WTC11 (cell line): ENCODE measurements around the gene PIEZO1. TPM values are rescaled to one million over a fixed set of nuclear protein-coding genes. Genes with fewer than 3 reads are reported as not detected.

Experiments
- ATAC-seq: fragments of 200-7000 bp; cut with Tn5 transposase; 2 replicates; pipeline ENCODE4 v1.10.0; 2021; ENCODE audit warnings: mild to moderate bottlenecking, moderate library complexity
- CTCF ChIA-PET: fragments of 300-600 bp; sonication (Branson Sonifier 250); formaldehyde crosslinking; loops from one replicate; lab custom pipeline; 2021; ENCODE audit warnings: antibody characterized with exemption; lab: Charles Lee
- POLR2A ChIA-PET: fragments of 350-600 bp; sonication (Branson Sonifier 250); formaldehyde crosslinking; loops from one replicate; lab custom pipeline; 2021; ENCODE audit warnings: antibody characterized with exemption; lab: Charles Lee
- DNase-seq: peaks from one replicate; pipeline ENCODE4 v3.0.0; 2021; ENCODE audit warnings: low spot score
- H3K27ac Mint-ChIP-seq: 2 replicates; pipeline ENCODE4 v1.8.0; 2021; ENCODE audit warnings: mixed read lengths
- H3K27me3 Mint-ChIP-seq: 2 replicates; pipeline ENCODE4 v1.8.0; 2021; ENCODE audit warnings: low read depth, mild to moderate bottlenecking, moderate library complexity, mixed read lengths
- H3K36me3 Mint-ChIP-seq: 2 replicates; pipeline ENCODE4 v1.8.0; 2021; ENCODE audit warnings: mixed read lengths
- H3K4me1 Mint-ChIP-seq: 2 replicates; pipeline ENCODE4 v1.8.0; 2022; ENCODE audit warnings: mixed read lengths
- H3K4me3 Mint-ChIP-seq: 2 replicates; pipeline ENCODE4 v1.8.0; 2021; ENCODE audit warnings: mild to moderate bottlenecking, moderate library complexity, mixed read lengths
- H3K9me3 Mint-ChIP-seq: 2 replicates; pipeline ENCODE4 v1.8.0; 2021; ENCODE audit warnings: mixed read lengths
- ATF1 ChIP-seq: sonication (generic); formaldehyde crosslinking; IDR thresholded peaks from 2 replicates; pipeline ENCODE4 v1.8.1; 2023; ENCODE audit warnings: mild to moderate bottlenecking, moderate library complexity, missing genetic modification reagents
- ELF4 ChIP-seq: sonication (generic); formaldehyde crosslinking; IDR thresholded peaks from 2 replicates; pipeline ENCODE4 v1.8.1; 2022; ENCODE audit warnings: low read depth, mild to moderate bottlenecking, moderate library complexity, missing genetic modification reagents
- GRHL2 ChIP-seq: fragments of 250-450 bp; sonication (Bioruptor Pico); IDR thresholded peaks from 2 replicates; pipeline ENCODE4 v1.8.0; 2022; ENCODE audit warnings: mild to moderate bottlenecking, moderate library complexity; ENCODE audit not compliant: insufficient replicate concordance, severe bottlenecking
- NFYB ChIP-seq: sonication (generic); formaldehyde crosslinking; conservative IDR thresholded peaks from 2 replicates; pipeline ENCODE4 v1.8.0; 2022; ENCODE audit warnings: low read depth, missing genetic modification reagents
- NR2C2 ChIP-seq: sonication (generic); formaldehyde crosslinking; IDR thresholded peaks from 2 replicates; pipeline ENCODE4 v1.8.0; 2022; ENCODE audit warnings: mild to moderate bottlenecking, missing genetic modification reagents
- SP1 ChIP-seq: sonication (generic); formaldehyde crosslinking; conservative IDR thresholded peaks from 2 replicates; pipeline ENCODE4 v1.8.1; 2022; ENCODE audit warnings: missing genetic modification reagents
- TEAD1 ChIP-seq: sonication (generic); formaldehyde crosslinking; IDR thresholded peaks from 2 replicates; pipeline ENCODE4 v1.8.0; 2022; ENCODE audit warnings: mild to moderate bottlenecking, missing genetic modification reagents
- TP53 ChIP-seq: sonication (generic); formaldehyde crosslinking; IDR thresholded peaks from 2 replicates; pipeline ENCODE4 v1.8.1; 2023; ENCODE audit warnings: mild to moderate bottlenecking, missing genetic modification reagents
- ZNF396 ChIP-seq: fragments of 250-450 bp; sonication (Bioruptor Pico); IDR thresholded peaks from 2 replicates; pipeline ENCODE4 v1.8.0; 2021; ENCODE audit warnings: mild to moderate bottlenecking, moderate library complexity, borderline replicate concordance
- ZNF671 ChIP-seq: fragments of 250-450 bp; sonication (Bioruptor Pico); IDR thresholded peaks from 2 replicates; pipeline ENCODE4 v1.8.0; 2021; ENCODE audit warnings: mild to moderate bottlenecking
- total RNA-seq: library from RNA; stranded (reverse); gene quantifications from 3 replicates; pipeline ENCODE4 v1.2.3, GENCODE V29; 2021
- TF ChIP-seq, protein P1 (sequence below): sonication (generic); formaldehyde crosslinking; IDR thresholded peaks from 2 replicates; pipeline ENCODE4 v1.8.1; 2022; ENCODE audit warnings: low read depth, missing genetic modification reagents, borderline replicate concordance
- TF ChIP-seq, protein P2 (sequence below): sonication (generic); formaldehyde crosslinking; conservative IDR thresholded peaks from 2 replicates; pipeline ENCODE4 v1.8.1; 2022; ENCODE audit warnings: mild to moderate bottlenecking, missing genetic modification reagents
- TF ChIP-seq, protein P3 (sequence below): fragments of 250-450 bp; sonication (Bioruptor Pico); IDR thresholded peaks from 2 replicates; pipeline ENCODE4 v1.9.0; 2021; ENCODE audit warnings: mild to moderate bottlenecking
- TF ChIP-seq, protein P4 (sequence below): sonication (generic); formaldehyde crosslinking; IDR thresholded peaks from 2 replicates; pipeline ENCODE4 v1.8.0; 2023; ENCODE audit warnings: missing genetic modification reagents
- TF ChIP-seq, protein P5 (sequence below): fragments of 250-450 bp; sonication (Bioruptor Pico); IDR thresholded peaks from 2 replicates; pipeline ENCODE4 v1.9.0; 2021; ENCODE audit warnings: mild to moderate bottlenecking, borderline replicate concordance

Gene PIEZO1
- total RNA-seq, 1 experiment from 2014 or later, result 71.3 TPM

DNA sequence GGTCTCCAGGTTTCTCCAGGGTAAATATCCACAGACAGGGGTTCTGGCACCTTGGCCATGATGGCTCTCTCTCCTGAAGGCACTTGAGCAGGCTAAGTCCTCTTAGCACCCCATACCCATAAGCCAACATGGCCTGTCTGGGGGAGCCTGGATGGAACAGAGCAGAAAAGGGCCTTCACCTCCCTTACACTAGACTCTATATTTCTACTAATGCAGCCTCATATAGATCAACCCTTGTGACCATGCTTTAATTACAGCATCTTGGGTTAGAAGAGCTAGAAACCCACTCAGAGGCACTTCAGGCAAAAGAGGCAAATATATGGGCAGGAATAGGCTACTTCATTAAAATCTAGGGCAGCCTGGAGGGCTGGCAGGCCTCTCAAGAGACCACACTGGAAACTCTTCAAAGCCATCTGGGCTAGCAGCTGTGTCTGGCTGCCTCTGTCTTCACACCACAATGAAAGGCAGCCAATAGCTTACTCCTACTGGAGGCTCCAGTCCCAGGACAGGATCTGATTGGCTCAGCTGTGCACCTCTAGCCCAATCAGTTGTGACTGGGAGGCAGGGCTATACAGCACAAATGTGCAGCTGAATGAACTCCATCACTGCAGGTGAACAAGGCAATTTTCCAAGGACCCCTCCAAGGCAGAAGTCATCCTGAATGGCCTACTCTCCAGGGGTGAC lies 13.9 kb upstream of the PIEZO1 start:
- Mint-ChIP-seq H3K27me3 (no peaks in the 10 kb centered on the region), H3K27ac (no peak overlapping the region), H3K4me1 (no peaks in the 10 kb centered on the region), H3K36me3 (no peaks in the 10 kb centered on the region), H3K9me3 (no peaks in the 10 kb centered on the region), H3K4me3 (no peak overlapping the region)
- POLR2A ChIA-PET, result no interaction called here
- CTCF ChIA-PET, result interaction anchor here (0.5 to 3.7 kb wide), 4 partner anchors 12 to 62 kb away, joined by 3 to 31 read pairs (median 6); no protein-coding TSS in a partner anchor
- ATAC-seq (peak; percentile 21), DNase-seq (no peak)
- TF ChIP-seq SP1 (no peak), TP53 (CRISPR knock-in tag) (no peak), ZNF396 (no peak), NFYB (peak; percentile 64)
- TF ChIP-seq, protein P1, sequence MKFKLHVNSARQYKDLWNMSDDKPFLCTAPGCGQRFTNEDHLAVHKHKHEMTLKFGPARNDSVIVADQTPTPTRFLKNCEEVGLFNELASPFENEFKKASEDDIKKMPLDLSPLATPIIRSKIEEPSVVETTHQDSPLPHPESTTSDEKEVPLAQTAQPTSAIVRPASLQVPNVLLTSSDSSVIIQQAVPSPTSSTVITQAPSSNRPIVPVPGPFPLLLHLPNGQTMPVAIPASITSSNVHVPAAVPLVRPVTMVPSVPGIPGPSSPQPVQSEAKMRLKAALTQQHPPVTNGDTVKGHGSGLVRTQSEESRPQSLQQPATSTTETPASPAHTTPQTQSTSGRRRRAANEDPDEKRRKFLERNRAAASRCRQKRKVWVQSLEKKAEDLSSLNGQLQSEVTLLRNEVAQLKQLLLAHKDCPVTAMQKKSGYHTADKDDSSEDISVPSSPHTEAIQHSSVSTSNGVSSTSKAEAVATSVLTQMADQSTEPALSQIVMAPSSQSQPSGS (CRISPR knock-in tag), result no peak

DNA sequence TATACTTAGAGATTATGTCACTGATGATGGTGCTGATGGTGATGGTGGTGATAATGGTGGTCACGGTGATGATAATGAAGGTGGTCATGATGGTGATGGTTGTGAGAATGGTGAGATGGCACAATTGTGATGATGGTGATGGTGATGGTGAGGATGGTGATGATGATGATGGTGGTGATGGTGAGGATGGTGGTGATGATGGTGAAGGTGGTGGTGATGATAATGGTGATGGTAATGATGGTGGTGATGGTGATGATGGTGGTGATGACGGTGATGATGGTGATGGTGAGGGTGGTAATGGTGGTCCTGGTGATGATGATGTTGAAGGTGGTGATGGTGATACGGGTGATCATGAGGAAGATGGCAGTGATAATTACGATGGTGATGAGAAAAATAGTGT lies 13.1 kb upstream of the PIEZO1 start:
- no peaks in the 10 kb centered on the region for H3K27me3 Mint-ChIP-seq
- POLR2A ChIA-PET, result no interaction called here
- H3K27ac Mint-ChIP-seq, result no peak overlapping the region
- peaks cover 2% of the 10 kb centered on the region; the same call in 1 of the 2 replicates for H3K4me1 Mint-ChIP-seq
- H3K9me3 Mint-ChIP-seq, result no peaks in the 10 kb centered on the region
- CTCF ChIA-PET, result interaction anchor here (1.1 kb wide), 1 partner anchor 14 kb away, joined by 4 read pairs; no protein-coding TSS in a partner anchor
- no peak for ATAC-seq
- H3K4me3 Mint-ChIP-seq, result no peak overlapping the region
- no peaks in the 10 kb centered on the region for H3K36me3 Mint-ChIP-seq
- TF ChIP-seq, protein P2, sequence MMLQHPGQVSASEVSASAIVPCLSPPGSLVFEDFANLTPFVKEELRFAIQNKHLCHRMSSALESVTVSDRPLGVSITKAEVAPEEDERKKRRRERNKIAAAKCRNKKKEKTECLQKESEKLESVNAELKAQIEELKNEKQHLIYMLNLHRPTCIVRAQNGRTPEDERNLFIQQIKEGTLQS, result no peak
- TF ChIP-seq, protein P3, sequence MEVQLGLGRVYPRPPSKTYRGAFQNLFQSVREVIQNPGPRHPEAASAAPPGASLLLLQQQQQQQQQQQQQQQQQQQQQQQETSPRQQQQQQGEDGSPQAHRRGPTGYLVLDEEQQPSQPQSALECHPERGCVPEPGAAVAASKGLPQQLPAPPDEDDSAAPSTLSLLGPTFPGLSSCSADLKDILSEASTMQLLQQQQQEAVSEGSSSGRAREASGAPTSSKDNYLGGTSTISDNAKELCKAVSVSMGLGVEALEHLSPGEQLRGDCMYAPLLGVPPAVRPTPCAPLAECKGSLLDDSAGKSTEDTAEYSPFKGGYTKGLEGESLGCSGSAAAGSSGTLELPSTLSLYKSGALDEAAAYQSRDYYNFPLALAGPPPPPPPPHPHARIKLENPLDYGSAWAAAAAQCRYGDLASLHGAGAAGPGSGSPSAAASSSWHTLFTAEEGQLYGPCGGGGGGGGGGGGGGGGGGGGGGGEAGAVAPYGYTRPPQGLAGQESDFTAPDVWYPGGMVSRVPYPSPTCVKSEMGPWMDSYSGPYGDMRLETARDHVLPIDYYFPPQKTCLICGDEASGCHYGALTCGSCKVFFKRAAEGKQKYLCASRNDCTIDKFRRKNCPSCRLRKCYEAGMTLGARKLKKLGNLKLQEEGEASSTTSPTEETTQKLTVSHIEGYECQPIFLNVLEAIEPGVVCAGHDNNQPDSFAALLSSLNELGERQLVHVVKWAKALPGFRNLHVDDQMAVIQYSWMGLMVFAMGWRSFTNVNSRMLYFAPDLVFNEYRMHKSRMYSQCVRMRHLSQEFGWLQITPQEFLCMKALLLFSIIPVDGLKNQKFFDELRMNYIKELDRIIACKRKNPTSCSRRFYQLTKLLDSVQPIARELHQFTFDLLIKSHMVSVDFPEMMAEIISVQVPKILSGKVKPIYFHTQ (CRISPR knock-in tag), result no peak
- TF ChIP-seq, protein P4, sequence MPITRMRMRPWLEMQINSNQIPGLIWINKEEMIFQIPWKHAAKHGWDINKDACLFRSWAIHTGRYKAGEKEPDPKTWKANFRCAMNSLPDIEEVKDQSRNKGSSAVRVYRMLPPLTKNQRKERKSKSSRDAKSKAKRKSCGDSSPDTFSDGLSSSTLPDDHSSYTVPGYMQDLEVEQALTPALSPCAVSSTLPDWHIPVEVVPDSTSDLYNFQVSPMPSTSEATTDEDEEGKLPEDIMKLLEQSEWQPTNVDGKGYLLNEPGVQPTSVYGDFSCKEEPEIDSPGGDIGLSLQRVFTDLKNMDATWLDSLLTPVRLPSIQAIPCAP, result no peak
- TF ChIP-seq NFYB (no peak), ELF4 (CRISPR knock-in tag) (no peak), NR2C2 (CRISPR knock-in tag) (no peak), ZNF671 (CRISPR knock-in tag) (no peak), ATF1 (CRISPR knock-in tag) (no peak), TEAD1 (CRISPR knock-in tag) (no peak), GRHL2 (no peak)
- TF ChIP-seq, protein P5, sequence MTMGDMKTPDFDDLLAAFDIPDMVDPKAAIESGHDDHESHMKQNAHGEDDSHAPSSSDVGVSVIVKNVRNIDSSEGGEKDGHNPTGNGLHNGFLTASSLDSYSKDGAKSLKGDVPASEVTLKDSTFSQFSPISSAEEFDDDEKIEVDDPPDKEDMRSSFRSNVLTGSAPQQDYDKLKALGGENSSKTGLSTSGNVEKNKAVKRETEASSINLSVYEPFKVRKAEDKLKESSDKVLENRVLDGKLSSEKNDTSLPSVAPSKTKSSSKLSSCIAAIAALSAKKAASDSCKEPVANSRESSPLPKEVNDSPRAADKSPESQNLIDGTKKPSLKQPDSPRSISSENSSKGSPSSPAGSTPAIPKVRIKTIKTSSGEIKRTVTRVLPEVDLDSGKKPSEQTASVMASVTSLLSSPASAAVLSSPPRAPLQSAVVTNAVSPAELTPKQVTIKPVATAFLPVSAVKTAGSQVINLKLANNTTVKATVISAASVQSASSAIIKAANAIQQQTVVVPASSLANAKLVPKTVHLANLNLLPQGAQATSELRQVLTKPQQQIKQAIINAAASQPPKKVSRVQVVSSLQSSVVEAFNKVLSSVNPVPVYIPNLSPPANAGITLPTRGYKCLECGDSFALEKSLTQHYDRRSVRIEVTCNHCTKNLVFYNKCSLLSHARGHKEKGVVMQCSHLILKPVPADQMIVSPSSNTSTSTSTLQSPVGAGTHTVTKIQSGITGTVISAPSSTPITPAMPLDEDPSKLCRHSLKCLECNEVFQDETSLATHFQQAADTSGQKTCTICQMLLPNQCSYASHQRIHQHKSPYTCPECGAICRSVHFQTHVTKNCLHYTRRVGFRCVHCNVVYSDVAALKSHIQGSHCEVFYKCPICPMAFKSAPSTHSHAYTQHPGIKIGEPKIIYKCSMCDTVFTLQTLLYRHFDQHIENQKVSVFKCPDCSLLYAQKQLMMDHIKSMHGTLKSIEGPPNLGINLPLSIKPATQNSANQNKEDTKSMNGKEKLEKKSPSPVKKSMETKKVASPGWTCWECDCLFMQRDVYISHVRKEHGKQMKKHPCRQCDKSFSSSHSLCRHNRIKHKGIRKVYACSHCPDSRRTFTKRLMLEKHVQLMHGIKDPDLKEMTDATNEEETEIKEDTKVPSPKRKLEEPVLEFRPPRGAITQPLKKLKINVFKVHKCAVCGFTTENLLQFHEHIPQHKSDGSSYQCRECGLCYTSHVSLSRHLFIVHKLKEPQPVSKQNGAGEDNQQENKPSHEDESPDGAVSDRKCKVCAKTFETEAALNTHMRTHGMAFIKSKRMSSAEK (CRISPR knock-in tag), result no peak
- no peak for DNase-seq
